ENCODE data around the gene ZGLP1. TPM values are rescaled to one million over a fixed set of nuclear protein-coding genes. Genes with fewer than 3 reads are reported as not detected.

The ZGLP1 gene
- total RNA-seq, 2 experiments from 2014 or later: 3.3 to 3.5 TPM

DNA sequence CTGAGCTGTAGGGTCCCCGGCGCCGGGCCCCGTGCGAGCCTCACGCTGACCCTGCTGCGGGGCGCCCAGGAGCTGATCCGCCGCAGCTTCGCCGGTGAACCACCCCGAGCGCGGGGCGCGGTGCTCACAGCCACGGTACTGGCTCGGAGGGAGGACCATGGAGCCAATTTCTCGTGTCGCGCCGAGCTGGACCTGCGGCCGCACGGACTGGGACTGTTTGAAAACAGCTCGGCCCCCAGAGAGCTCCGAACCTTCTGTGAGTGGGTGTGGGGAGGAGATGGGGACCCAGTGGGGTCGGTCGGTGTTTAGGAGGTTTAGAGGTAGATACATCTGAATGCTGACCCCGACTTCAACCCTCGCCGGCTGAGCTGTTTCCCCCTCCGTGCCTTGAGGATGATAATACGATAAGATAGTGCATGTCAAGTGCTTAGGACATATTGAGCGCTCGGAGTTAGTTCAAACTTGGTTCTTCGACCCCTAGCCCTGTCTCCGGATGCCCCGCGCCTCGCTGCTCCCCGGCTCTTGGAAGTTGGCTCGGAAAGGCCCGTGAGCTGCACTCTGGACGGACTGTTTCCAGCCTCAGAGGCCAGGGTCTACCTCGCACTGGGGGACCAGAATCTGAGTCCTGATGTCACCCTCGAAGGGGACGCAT lies 17.9 kb downstream of the ZGLP1 start:
- DNase-seq (no peak), ATAC-seq (peak; percentile 1)
- intact Hi-C loops (cut with DNase I, micrococcal nuclease): loop anchor here (1.0 to 10.0 kb wide), 4 partner anchors 42 to 226 kb away; partner anchors contain the start of genes S1PR5 (in 2 of the 2) and RAVER1 (in 1 of the 2)
- Mint-ChIP-seq H3K4me1 (peaks cover 65% of the 10 kb centered on the region), H3K27ac (no peak overlapping the region), H3K36me3 (ENCODE audit: low read depth) (peaks cover under 1% of the 10 kb centered on the region), H3K27me3 (peaks cover 73% of the 10 kb centered on the region), H3K9me3 (ENCODE audit: low read depth) (no peaks in the 10 kb centered on the region), H3K4me3 (peak overlapping the region; percentile 66)
- ChIA-PET POLR2A (interaction anchor here (0.5 to 1.2 kb wide), 3 partner anchors 31 to 89 kb away, joined by 3 to 8 read pairs (median 7); partner anchors contain the start of gene TYK2), CTCF (interaction anchor here (0.8 to 2.1 kb wide), 9 partner anchors 22 to 132 kb away, joined by 3 to 13 read pairs (median 3); partner anchors contain the start of genes CDC37 and ICAM1)

DNA sequence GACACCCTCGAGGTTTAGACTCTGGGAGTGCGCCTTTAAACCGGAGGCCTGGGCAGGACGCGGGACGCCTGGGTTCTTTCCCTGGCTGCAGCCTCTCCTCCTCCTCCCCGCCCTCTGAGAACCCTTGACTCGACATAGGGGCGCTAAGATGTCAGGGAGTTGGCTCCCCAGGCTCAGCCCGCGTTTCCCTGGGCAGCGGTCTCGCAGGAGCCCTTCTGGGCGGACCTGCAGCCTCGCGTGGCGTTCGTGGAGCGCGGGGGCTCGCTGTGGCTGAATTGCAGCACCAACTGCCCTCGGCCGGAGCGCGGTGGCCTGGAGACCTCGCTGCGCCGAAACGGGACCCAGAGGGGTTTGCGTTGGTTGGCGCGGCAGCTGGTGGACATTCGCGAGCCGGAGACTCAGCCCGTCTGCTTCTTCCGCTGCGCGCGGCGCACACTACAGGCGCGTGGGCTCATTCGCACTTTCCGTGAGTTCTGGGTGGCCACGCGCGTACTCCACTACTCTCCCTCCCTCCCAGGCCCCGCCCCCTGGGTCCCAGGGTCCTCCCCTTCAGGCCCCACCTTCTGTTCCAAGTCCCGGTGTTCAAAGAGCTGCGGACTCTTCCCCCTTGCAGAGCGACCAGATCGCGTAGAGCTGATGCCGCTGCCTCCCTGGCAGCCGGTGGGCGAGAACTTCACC lies 18.6 kb downstream of the ZGLP1 start:
- no peaks in the 10 kb centered on the region for H3K9me3 Mint-ChIP-seq (ENCODE audit: low read depth)
- peak overlapping the region; percentile 66 for H3K4me3 Mint-ChIP-seq
- H3K36me3 Mint-ChIP-seq (ENCODE audit: low read depth): peaks cover 4% of the 10 kb centered on the region
- H3K27ac Mint-ChIP-seq: no peak overlapping the region
- H3K4me1 Mint-ChIP-seq: peaks cover 72% of the 10 kb centered on the region
- peaks cover 73% of the 10 kb centered on the region for H3K27me3 Mint-ChIP-seq
- peak; percentile 70 for DNase-seq
- intact Hi-C loops (cut with DNase I, micrococcal nuclease): loop anchor here (1.0 to 10.0 kb wide), 3 partner anchors 61 to 226 kb away; partner anchors contain the start of gene S1PR5 (in 2 of the 2)
- CTCF ChIA-PET: interaction anchor here (0.6 to 2.1 kb wide), 10 partner anchors 22 to 275 kb away, joined by 3 to 13 read pairs (median 3); partner anchors contain the start of genes CDC37, ICAM1 and KRI1
- POLR2A ChIA-PET: interaction anchor here (0.5 to 1.2 kb wide), 2 partner anchors 31 to 85 kb away, joined by 3 to 7 read pairs; no protein-coding TSS in a partner anchor
- no peak for ATAC-seq

DNA sequence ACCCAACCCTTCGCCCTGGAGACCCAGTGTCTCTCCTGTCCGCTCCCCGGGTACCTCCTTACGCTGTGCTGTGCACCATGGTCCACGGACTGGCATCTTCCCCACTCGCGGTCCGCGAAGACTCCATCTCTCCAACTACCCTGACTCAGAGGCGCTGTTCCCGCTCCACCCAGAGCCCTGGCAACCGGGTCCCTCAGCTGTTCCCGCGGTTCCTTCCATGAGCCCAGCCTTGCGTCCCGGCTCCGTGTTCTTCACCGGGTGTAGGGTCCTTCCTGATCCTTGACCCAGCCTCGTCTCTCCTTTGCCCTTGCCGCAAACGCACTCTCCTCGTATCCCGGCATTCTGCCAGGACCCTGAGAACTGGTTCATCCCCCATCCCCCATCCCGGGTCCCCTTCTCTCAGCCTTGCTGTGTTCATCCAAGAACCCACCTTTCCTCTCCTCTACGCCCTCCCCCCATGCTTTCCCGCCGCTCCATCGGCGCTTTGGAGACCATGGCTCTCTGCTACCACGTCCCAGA lies 19.2 kb downstream of the ZGLP1 start:
- Mint-ChIP-seq H3K27ac (no peak overlapping the region), H3K36me3 (ENCODE audit: low read depth) (peaks cover 10% of the 10 kb centered on the region)

DNA sequence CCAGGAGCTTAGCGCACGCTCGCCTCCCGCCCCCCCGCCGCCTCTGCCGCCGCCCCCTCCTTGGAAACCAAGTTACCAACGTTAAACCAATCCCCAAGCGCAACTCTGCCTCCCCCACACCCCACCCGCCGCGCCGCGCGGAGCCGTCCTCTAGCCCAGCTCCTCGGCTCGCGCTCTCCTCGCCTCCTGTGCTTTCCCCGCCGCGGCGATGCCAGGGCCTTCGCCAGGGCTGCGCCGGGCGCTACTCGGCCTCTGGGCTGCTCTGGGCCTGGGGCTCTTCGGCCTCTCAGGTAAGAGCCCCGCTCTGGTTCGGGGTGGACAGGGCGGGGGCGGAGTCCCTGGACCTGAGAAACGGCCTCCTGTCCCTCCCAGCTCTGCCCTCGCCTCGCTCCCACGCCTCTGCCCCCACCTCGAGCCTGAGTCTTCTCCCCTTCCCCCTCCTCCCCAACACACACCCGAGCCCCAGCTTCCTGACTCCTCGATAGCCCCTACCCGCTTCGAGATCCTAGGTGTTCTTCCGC lies 19.7 kb downstream of the ZGLP1 start, which contains the start of gene ICAM5:
Gene ICAM5, plus strand, starts transcription at position 117 of the 521 bp plus-strand sequence. Its CDS starts 92 bp downstream, at position 209.
- Mint-ChIP-seq H3K27ac (peak within 1 kb of the TSS; percentile 53), H3K9me3 (ENCODE audit: low read depth) (no peaks in the 10 kb centered on the region), H3K36me3 (ENCODE audit: low read depth) (peaks cover 15% of the 10 kb centered on the region), H3K4me3 (peak within 1 kb of the TSS; percentile 66), H3K4me1 (peaks cover 71% of the 10 kb centered on the region), H3K27me3 (peaks cover 64% of the 10 kb centered on the region)
- POLR2A ChIA-PET: interaction anchor here (0.6 to 2.3 kb wide), 5 partner anchors 13 to 97 kb away, joined by 3 to 12 read pairs (median 4); partner anchors contain the start of gene ICAM1
- intact Hi-C loops (cut with DNase I, micrococcal nuclease): loop anchor here (1.0 to 10.0 kb wide), 6 partner anchors 19 to 277 kb away; partner anchors contain the start of genes S1PR5 (in 2 of the 2), ICAM1 (in 1 of the 2) and KRI1 (in 1 of the 2)
- CTCF ChIA-PET: interaction anchor here (0.8 to 2.7 kb wide), 12 partner anchors 19 to 142 kb away, joined by 3 to 14 read pairs (median 4); partner anchors contain the start of gene ICAM1
- no peak for ATAC-seq
- peak; percentile 67 for DNase-seq

More for the DNA sequence above, 19.2 kb downstream of the ZGLP1 start:
- H3K4me1 Mint-ChIP-seq: peaks cover 69% of the 10 kb centered on the region
- intact Hi-C loops (cut with DNase I, micrococcal nuclease): loop anchor here (5.0 to 10.0 kb wide), 2 partner anchors 224 to 227 kb away; partner anchors contain the start of gene S1PR5 (in 2 of the 2)
- H3K9me3 Mint-ChIP-seq (ENCODE audit: low read depth): no peaks in the 10 kb centered on the region
- no peak for ATAC-seq
- peak; percentile 32 for DNase-seq
- ChIA-PET CTCF (interaction anchor here (0.6 to 2.1 kb wide), 7 partner anchors 21 to 275 kb away, joined by 3 to 13 read pairs (median 5); partner anchors contain the start of genes ICAM1 and KRI1), POLR2A (interaction anchor here (1.7 to 2.3 kb wide), 2 partner anchors 19 to 30 kb away, joined by 6 to 12 read pairs; partner anchors contain the start of gene ICAM1)
- H3K4me3 Mint-ChIP-seq: peak overlapping the region; percentile 66
- peaks cover 67% of the 10 kb centered on the region for H3K27me3 Mint-ChIP-seq

DNA sequence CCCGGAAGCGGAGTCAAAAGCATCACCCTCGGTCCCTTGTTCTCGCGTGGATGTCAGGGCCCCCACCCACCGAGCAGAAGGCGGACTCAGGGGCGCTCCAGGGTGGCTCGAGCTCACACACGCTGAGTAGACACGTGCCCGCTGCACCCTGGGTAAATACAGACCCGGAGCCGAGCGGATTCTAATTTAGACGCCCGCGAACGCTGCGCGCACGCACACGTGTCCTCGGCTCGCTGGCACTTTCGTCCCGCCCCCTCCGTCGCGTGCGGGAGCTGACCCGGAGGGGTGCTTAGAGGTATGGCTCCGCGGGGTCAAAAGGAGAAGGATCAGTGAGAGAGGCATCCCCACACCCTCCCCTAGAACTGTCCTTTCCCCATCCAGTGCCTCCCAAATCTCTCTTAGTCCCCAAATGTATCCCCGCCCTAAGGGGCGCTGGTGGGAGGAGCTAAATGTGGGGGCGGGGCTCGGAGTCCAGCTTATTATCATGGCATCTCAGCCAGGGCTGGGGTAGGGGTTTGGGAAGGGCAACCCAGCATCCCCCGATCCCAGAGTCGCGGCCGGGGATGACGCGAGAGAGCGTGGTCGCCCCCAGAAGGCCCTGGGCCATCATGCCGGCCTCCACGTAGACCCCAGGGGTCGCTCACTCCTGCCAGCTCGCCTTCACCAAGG lies 20.3 kb downstream of the ZGLP1 start:
- Mint-ChIP-seq H3K27ac (peak overlapping the region; percentile 53), H3K4me3 (peak overlapping the region; percentile 61), H3K4me1 (peaks cover 71% of the 10 kb centered on the region), H3K9me3 (ENCODE audit: low read depth) (no peaks in the 10 kb centered on the region), H3K27me3 (peaks cover 58% of the 10 kb centered on the region), H3K36me3 (ENCODE audit: low read depth) (peaks cover 20% of the 10 kb centered on the region)
- CTCF ChIA-PET: interaction anchor here (0.8 to 2.7 kb wide), 12 partner anchors 18 to 143 kb away, joined by 3 to 14 read pairs (median 4); partner anchors contain the start of gene ICAM1
- DNase-seq (peak; percentile 84), ATAC-seq (peak; percentile 54)
- intact Hi-C loops (cut with DNase I, micrococcal nuclease): loop anchor here (1.0 to 2.0 kb wide), 4 partner anchors 18 to 278 kb away; partner anchors contain the start of genes ICAM1 (in 1 of the 2) and KRI1 (in 1 of the 2)
- POLR2A ChIA-PET: interaction anchor here (0.6 to 2.3 kb wide), 5 partner anchors 13 to 98 kb away, joined by 3 to 12 read pairs (median 4); partner anchors contain the start of gene ICAM1

DNA sequence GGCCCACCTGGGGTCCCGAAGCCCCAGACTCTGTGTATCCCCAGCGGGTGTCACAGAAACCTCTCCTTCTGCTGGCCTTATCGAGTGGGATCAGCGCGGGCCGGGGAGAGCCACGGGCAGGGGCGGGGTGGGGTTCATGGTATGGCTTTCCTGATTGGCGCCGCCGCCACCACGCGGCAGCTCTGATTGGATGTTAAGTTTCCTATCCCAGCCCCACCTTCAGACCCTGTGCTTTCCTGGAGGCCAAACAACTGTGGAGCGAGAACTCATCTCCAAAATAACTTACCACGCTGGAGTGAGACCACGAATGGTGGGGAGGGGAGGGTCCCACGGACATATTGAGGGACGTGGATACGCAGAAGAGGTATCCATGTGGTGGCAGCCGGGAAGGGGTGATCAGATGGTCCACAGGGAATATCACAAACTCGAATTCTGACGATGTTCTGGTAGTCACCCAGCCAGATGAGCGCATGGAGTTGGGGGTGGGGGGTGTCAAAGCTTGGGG lies 20.9 kb downstream of the ZGLP1 start:
- intact Hi-C loops (cut with DNase I, micrococcal nuclease): loop anchor here (1.0 to 2.0 kb wide), 5 partner anchors 18 to 278 kb away; partner anchors contain the start of genes DNMT1 (in 1 of the 2), ICAM1 (in 1 of the 2) and KRI1 (in 1 of the 2)
- Mint-ChIP-seq H3K4me3 (peak overlapping the region; percentile 61), H3K36me3 (ENCODE audit: low read depth) (peaks cover 26% of the 10 kb centered on the region), H3K27me3 (peaks cover 53% of the 10 kb centered on the region), H3K9me3 (ENCODE audit: low read depth) (no peaks in the 10 kb centered on the region), H3K27ac (peak overlapping the region; percentile 53), H3K4me1 (peaks cover 71% of the 10 kb centered on the region)
- CTCF ChIA-PET: interaction anchor here (1.0 to 2.7 kb wide), 10 partner anchors 17 to 143 kb away, joined by 3 to 14 read pairs (median 4); partner anchors contain the start of gene ICAM1
- peak; percentile 70 for DNase-seq
- POLR2A ChIA-PET: interaction anchor here (0.8 to 2.3 kb wide), 4 partner anchors 12 to 28 kb away, joined by 3 to 12 read pairs (median 4); partner anchors contain the start of gene ICAM1
- peak; percentile 30 for ATAC-seq

DNA sequence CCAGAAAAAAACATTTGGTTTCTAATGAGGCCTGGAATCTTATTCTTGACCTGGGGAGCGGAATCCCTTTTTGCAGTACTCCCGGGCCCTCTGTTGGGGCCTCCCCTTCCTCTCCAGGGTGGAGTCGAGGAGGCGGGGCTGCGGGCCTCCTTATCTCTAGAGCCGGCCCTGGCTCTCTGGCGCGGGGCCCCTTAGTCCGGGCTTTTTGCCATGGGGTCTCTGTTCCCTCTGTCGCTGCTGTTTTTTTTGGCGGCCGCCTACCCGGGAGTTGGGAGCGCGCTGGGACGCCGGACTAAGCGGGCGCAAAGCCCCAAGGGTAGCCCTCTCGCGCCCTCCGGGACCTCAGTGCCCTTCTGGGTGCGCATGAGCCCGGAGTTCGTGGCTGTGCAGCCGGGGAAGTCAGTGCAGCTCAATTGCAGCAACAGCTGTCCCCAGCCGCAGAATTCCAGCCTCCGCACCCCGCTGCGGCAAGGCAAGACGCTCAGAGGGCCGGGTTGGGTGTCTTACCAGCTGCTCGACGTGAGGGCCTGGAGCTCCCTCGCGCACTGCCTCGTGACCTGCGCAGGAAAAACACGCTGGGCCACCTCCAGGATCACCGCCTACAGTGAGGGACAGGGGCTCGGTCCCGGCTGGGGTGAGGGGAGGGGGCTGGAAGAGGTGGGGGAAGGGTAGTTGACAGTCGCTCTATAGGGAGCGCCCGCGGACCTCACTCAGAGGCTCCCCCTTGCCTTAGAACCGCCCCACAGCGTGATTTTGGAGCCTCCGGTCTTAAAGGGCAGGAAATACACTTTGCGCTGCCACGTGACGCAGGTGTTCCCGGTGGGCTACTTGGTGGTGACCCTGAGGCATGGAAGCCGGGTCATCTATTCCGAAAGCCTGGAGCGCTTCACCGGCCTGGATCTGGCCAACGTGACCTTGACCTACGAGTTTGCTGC lies 22.5 kb downstream of the ZGLP1 start, which contains the start of gene ICAM4:
Gene ICAM4, plus strand, starts transcription at position 153 of the 935 bp plus-strand sequence. Its CDS starts 58 bp downstream, at position 211.
- ATAC-seq: peak; percentile 31
- CTCF ChIA-PET: interaction anchor here (0.5 to 2.8 kb wide), 9 partner anchors 13 to 264 kb away, joined by 3 to 15 read pairs (median 4); partner anchors contain the start of gene ICAM1
- Mint-ChIP-seq H3K9me3 (ENCODE audit: low read depth) (no peaks in the 10 kb centered on the region), H3K27ac (no peak within 1 kb of the TSS), H3K4me3 (no peak within 1 kb of the TSS), H3K36me3 (ENCODE audit: low read depth) (peaks cover 32% of the 10 kb centered on the region), H3K4me1 (peaks cover 58% of the 10 kb centered on the region), H3K27me3 (peaks cover 39% of the 10 kb centered on the region)
- intact Hi-C loops (cut with DNase I, micrococcal nuclease): no loop called here
- POLR2A ChIA-PET: interaction anchor here (0.6 to 3.9 kb wide), 4 partner anchors 16 to 309 kb away, joined by 3 to 18 read pairs (median 3); partner anchors contain the start of gene ICAM1
- peak; percentile 68 for DNase-seq

DNA sequence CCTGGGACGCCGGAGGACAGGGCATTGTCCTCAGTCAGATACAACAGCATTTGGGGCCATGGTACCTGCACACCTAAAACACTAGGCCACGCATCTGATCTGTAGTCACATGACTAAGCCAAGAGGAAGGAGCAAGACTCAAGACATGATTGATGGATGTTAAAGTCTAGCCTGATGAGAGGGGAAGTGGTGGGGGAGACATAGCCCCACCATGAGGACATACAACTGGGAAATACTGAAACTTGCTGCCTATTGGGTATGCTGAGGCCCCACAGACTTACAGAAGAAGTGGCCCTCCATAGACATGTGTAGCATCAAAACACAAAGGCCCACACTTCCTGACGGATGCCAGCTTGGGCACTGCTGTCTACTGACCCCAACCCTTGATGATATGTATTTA lies 24.2 kb downstream of the ZGLP1 start:
- DNase-seq (no peak), ATAC-seq (no peak)
- H3K4me3 Mint-ChIP-seq: no peak overlapping the region
- no peaks in the 10 kb centered on the region for H3K9me3 Mint-ChIP-seq (ENCODE audit: low read depth)
- ChIA-PET CTCF (interaction anchor here (1.3 to 2.8 kb wide), 5 partner anchors 11 to 103 kb away, joined by 3 to 15 read pairs (median 4); partner anchors contain the start of gene ICAM1), POLR2A (interaction anchor here (3.9 kb wide), 1 partner anchor 15 kb away, joined by 18 read pairs; the partner anchor contains the start of gene ICAM1)
- intact Hi-C loops (cut with DNase I, micrococcal nuclease): no loop called here
- peaks cover 32% of the 10 kb centered on the region for H3K36me3 Mint-ChIP-seq (ENCODE audit: low read depth)
- peaks cover 42% of the 10 kb centered on the region for H3K4me1 Mint-ChIP-seq
- peaks cover 25% of the 10 kb centered on the region for H3K27me3 Mint-ChIP-seq
- H3K27ac Mint-ChIP-seq: no peak overlapping the region

Measured in activated CD4-positive, alpha-beta T cell treated with anti-CD3 and anti-CD28 coated beads for 36 hours (primary cell).